GM12878 (cell line): Measurements from ENCODE around the gene CTNNBIP1. TPM values are rescaled to one million over a fixed set of nuclear protein-coding genes. Genes with fewer than 3 reads are reported as not detected.

Experiments
- ATAC-seq: fragments of 200-7000 bp; cut with Tn5 transposase; 3 replicates; pipeline ENCODE4 v1.9.1; 2020; ENCODE audit warnings: mild to moderate bottlenecking, moderate library complexity
- BruUV-seq: library from RNA; stranded (reverse); fragments of 400-500 nt; replicated peaks from 2 replicates; lab custom pipeline; 2021; lab: Mats Ljungman, UMichigan
- CTCF ChIA-PET: fragments of 300-600 bp; sonication (Branson Sonifier 250); formaldehyde crosslinking; extraction: SDS; loops from one replicate; lab custom pipeline; 2021; ENCODE audit warnings: inconsistent platforms; lab: Yijun Ruan, JAX
- POLR2A ChIA-PET: fragments of 350-600 bp; formaldehyde crosslinking; extraction: SDS; loops from one replicate; lab custom pipeline; 2021; ENCODE audit warnings: inconsistent platforms; lab: Charles Lee
- RAD21 ChIA-PET: fragments of 300-600 bp; sonication (Branson Sonifier 250); formaldehyde crosslinking; loops from one replicate; lab custom pipeline; 2023; ENCODE audit warnings: antibody characterized with exemption; ENCODE audit not compliant: unreplicated experiment; lab: Charles Lee
- SMC1A ChIA-PET: fragments of 300-600 bp; sonication (Branson Sonifier 250); formaldehyde crosslinking; loops from one replicate; lab custom pipeline; 2023; ENCODE audit not compliant: unreplicated experiment, uncharacterized antibody; lab: Charles Lee
- DNase-seq: peaks from one replicate; pipeline ENCODE4 v3.0.0-alpha.2; 2011; ENCODE audit warnings: low read depth, low spot score
- FAIRE-seq: peaks from 3 replicates; lab custom pipeline; 2011; peaks lifted over from hg19 to GRCh38; lab: Jason Lieb, UNC
- H2AFZ ChIP-seq: 2 replicates; pipeline ENCODE4 v1.6.0; 2011; ENCODE audit warnings: low read depth, low read length, control low read depth; ENCODE audit not compliant: control insufficient read depth
- H3K27ac ChIP-seq: 2 replicates; pipeline ENCODE4 v1.5.1; 2011; ENCODE audit warnings: control low read depth; ENCODE audit not compliant: control insufficient read depth, insufficient read depth
- H3K27me3 ChIP-seq, 2 experiments: replicated peaks in 1 of 2; 2 replicates each; pipeline versions ENCODE4 v1.6.0 to v1.6.1; 2011; ENCODE audit warnings: low read length in 1 of 2; ENCODE audit not compliant: control insufficient read depth in 2 of 2, insufficient read depth in 2 of 2
- H3K36me3 ChIP-seq, 2 experiments: 2 replicates each; pipeline ENCODE4 v1.5.1; 2011; ENCODE audit warnings: low read length in 1 of 2; ENCODE audit not compliant: control insufficient read depth in 2 of 2, insufficient read depth in 2 of 2
- H3K4me1 ChIP-seq: 2 replicates; pipeline ENCODE4 v1.6.1; 2011; ENCODE audit warnings: mild to moderate bottlenecking, low read length, moderate library complexity, mixed read lengths; ENCODE audit not compliant: control insufficient read depth, insufficient read depth
- H3K4me2 ChIP-seq: 2 replicates; pipeline ENCODE4 v1.6.0; 2011; ENCODE audit warnings: control low read depth; ENCODE audit not compliant: control insufficient read depth, insufficient read depth
- H3K4me3 ChIP-seq: fragments of 200-600 bp; sonication (generic); 2 replicates; pipeline ENCODE4 v1.5.1; 2016
- H3K79me2 ChIP-seq: 2 replicates; pipeline ENCODE4 v1.6.0; 2011; ENCODE audit warnings: low read length; ENCODE audit not compliant: control insufficient read depth, insufficient read depth
- H3K9ac ChIP-seq: 2 replicates; pipeline ENCODE4 v1.8.0; 2011; ENCODE audit warnings: low read length, control low read depth, mixed read lengths; ENCODE audit not compliant: control insufficient read depth, insufficient read depth
- H3K9me3 ChIP-seq: replicated peaks from 3 replicates; pipeline ENCODE4 v1.5.1; 2011; ENCODE audit warnings: mild to moderate bottlenecking, low read length; ENCODE audit not compliant: control insufficient read depth, insufficient read depth
- H4K20me1 ChIP-seq: 2 replicates; pipeline ENCODE4 v1.6.0; 2011; ENCODE audit not compliant: control insufficient read depth, insufficient read depth
- ATF7 ChIP-seq: fragments of 450-650 bp; IDR thresholded peaks from 2 replicates; pipeline ENCODE4 v1.6.1; 2016; ENCODE audit warnings: low read depth, mild to moderate bottlenecking
- BCL11A ChIP-seq: IDR thresholded peaks from 2 replicates; pipeline ENCODE4 v1.6.1; 2011; ENCODE audit warnings: low read depth, low read length
- IKZF2 ChIP-seq, 2 experiments: fragments of 450-650 bp; IDR thresholded peaks; 2 replicates each; pipeline ENCODE4 v1.6.1; 2017; ENCODE audit warnings: mild to moderate bottlenecking in 2 of 2, moderate library complexity in 2 of 2
- MEF2A ChIP-seq: IDR thresholded peaks from 2 replicates; pipeline ENCODE4 v1.6.1; 2011; ENCODE audit warnings: low read depth, mild to moderate bottlenecking, low read length, moderate library complexity; ENCODE audit not compliant: insufficient read depth
- WGBS: methylation state at CpG from one replicate; pipeline ENCODE4 v1.1.6; 2016; ENCODE audit warnings: low lambda C conversion rate; ENCODE audit not compliant: insufficient replicate concordance, insufficient coverage; ENCODE audit errors: missing lambda C conversion rate; 5-methylcytosine and 5-hydroxymethylcytosine counted together
- in situ Hi-C: fragments of 300-500 bp; cut with MboI; formaldehyde crosslinking; loops from 9 replicates; pipeline ENCODE4 v1.14.3; 2018; ENCODE audit warnings: mixed read lengths
- intact Hi-C: fragments of 100-400 bp; cut with micrococcal nuclease; formaldehyde crosslinking; loops from one replicate; pipeline ENCODE4 v1.14.2; 2022; ENCODE audit not compliant: unreplicated experiment
- polyA plus RNA-seq, 11 experiments: library from polyadenylated mRNA; depleted of rRNA in 4 of 11; unstranded in 6 of 11; stranded (reverse) in 5 of 11; fragments of >200 nt; fragmentation: Nextera tagmentation in 4 of 11; fragmentation: Illumina TruSeq in 1 of 11; extraction: Ambion mirVana in 4 of 11; extraction: Trizol in 1 of 11; gene quantifications; 1 replicate in 1 of 11; 2 replicates in 10 of 11; pipeline versions ENCODE4 v1.2.1 to v1.2.3, GENCODE V29; 2011 to 2016; ENCODE audit warnings: inconsistent platforms in 2 of 11, missing spikeins in 2 of 11, low read depth in 1 of 11
- total RNA-seq, 4 experiments: library from RNA; depleted of rRNA in 3 of 4; stranded (reverse); fragments of >200 nt in 3 of 4; fragmentation: Illumina TruSeq in 1 of 4; extraction: Trizol in 1 of 4; gene quantifications; 2 replicates each; pipeline versions ENCODE4 v1.2.1 to v1.2.3, GENCODE V29; 2013 to 2021
- TF ChIP-seq, protein P1 (sequence below): fragments of 450-650 bp; IDR thresholded peaks from 2 replicates; pipeline ENCODE4 v1.6.1; 2018; ENCODE audit warnings: mild to moderate bottlenecking, low read depth, moderate library complexity; ENCODE audit not compliant: partially characterized antibody

The CTNNBIP1 gene
- total and polyA plus RNA-seq, 10 of the 15 experiments (the other 5 are each of a cell fraction or from before 2014, with no cell fraction given) = 0.42 to 31.8 (median 10.8) TPM

DNA sequence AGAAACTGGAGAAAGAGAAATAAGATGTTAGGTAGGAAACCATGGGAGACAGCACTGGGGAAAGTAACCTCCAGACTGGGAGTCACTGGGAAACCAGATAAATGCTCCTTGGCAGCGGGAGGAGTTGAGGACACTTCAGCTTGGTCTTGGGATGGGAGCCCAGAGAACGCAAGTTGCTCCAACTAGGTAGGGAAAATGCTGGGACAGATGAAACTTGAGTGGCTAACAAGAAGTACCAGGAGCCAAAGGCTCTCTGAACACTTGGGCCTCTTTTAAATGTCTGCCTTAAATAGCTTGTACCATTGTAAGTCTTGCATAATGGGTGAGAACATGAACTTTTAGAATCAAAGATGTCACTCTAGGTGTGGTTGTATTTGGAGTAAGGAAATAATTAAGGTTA lies 36.2 kb upstream of the CTNNBIP1 start:
- DNase-seq (no peak), ATAC-seq (no peak), FAIRE-seq (no peak)
- TF ChIP-seq, protein P1, sequence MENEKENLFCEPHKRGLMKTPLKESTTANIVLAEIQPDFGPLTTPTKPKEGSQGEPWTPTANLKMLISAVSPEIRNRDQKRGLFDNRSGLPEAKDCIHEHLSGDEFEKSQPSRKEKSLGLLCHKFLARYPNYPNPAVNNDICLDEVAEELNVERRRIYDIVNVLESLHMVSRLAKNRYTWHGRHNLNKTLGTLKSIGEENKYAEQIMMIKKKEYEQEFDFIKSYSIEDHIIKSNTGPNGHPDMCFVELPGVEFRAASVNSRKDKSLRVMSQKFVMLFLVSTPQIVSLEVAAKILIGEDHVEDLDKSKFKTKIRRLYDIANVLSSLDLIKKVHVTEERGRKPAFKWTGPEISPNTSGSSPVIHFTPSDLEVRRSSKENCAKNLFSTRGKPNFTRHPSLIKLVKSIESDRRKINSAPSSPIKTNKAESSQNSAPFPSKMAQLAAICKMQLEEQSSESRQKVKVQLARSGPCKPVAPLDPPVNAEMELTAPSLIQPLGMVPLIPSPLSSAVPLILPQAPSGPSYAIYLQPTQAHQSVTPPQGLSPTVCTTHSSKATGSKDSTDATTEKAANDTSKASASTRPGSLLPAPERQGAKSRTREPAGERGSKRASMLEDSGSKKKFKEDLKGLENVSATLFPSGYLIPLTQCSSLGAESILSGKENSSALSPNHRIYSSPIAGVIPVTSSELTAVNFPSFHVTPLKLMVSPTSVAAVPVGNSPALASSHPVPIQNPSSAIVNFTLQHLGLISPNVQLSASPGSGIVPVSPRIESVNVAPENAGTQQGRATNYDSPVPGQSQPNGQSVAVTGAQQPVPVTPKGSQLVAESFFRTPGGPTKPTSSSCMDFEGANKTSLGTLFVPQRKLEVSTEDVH = no peak
- no peak for TF ChIP-seq ATF7
- TF ChIP-seq BCL11A = no peak
- TF ChIP-seq MEF2A = no peak
- TF ChIP-seq IKZF2 (IDR thresholded peaks at IDR 0.05) = no peak
- Histone ChIP-seq H2AFZ (no peak overlapping the region), H3K27ac (no peak overlapping the region), H3K79me2 (peaks cover 19% of the 10 kb centered on the region), H4K20me1 (no peaks in the 10 kb centered on the region), H3K27me3 (no peaks in the 10 kb centered on the region), H3K36me3 (no peaks in the 10 kb centered on the region; a peak in 1 of 4 replicates), H3K4me3 (no peak overlapping the region), H3K4me2 (no peak overlapping the region), H3K4me1 (peaks cover 18% of the 10 kb centered on the region), H3K9me3 (no peaks in the 10 kb centered on the region), H3K9ac (no peak overlapping the region)
- no TSS peak for BruUV-seq
- ChIA-PET POLR2A (no interaction called here), CTCF (interaction anchor here (0.8 kb wide), 1 partner anchor 549 kb away, joined by 3 read pairs; no protein-coding TSS in a partner anchor), SMC1A (no interaction called here), RAD21 (no interaction called here)
- in situ Hi-C loops = no loop called here
- intact Hi-C loops = no loop called here
- 100% methylated on average over 2 of the region's 2 CpGs for WGBS
